ENCODE results near the gene RAB33A.

RAB33A gene

GRCh38 chrX:130139474-130140201 is 32.1 kb upstream of the RAB33A start:
- no peak overlapping the region for H3K4me3 ChIP-seq (replicated peaks in 1 of 2; ENCODE audit: low read depth in 2 of 2, low read length in 2 of 2)
- TF ChIP-seq, protein P1, sequence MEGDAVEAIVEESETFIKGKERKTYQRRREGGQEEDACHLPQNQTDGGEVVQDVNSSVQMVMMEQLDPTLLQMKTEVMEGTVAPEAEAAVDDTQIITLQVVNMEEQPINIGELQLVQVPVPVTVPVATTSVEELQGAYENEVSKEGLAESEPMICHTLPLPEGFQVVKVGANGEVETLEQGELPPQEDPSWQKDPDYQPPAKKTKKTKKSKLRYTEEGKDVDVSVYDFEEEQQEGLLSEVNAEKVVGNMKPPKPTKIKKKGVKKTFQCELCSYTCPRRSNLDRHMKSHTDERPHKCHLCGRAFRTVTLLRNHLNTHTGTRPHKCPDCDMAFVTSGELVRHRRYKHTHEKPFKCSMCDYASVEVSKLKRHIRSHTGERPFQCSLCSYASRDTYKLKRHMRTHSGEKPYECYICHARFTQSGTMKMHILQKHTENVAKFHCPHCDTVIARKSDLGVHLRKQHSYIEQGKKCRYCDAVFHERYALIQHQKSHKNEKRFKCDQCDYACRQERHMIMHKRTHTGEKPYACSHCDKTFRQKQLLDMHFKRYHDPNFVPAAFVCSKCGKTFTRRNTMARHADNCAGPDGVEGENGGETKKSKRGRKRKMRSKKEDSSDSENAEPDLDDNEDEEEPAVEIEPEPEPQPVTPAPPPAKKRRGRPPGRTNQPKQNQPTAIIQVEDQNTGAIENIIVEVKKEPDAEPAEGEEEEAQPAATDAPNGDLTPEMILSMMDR (IDR thresholded peaks at IDR 0.05; ENCODE audit: low read depth, low read length), result no peak
- no peak for DNase-seq (ENCODE audit: low read depth in 2 of 2)

GRCh38 chrX:130144509-130144908 is 27.3 kb upstream of the RAB33A start:
- TF ChIP-seq, protein P1 (IDR thresholded peaks at IDR 0.05; ENCODE audit: low read depth, low read length), result peak; percentile 35
- no peak overlapping the region for H3K4me3 ChIP-seq (replicated peaks in 1 of 2; ENCODE audit: low read depth in 2 of 2, low read length in 2 of 2)
- peak; percentile 76 to 79 for DNase-seq (ENCODE audit: low read depth in 2 of 2)

DNA sequence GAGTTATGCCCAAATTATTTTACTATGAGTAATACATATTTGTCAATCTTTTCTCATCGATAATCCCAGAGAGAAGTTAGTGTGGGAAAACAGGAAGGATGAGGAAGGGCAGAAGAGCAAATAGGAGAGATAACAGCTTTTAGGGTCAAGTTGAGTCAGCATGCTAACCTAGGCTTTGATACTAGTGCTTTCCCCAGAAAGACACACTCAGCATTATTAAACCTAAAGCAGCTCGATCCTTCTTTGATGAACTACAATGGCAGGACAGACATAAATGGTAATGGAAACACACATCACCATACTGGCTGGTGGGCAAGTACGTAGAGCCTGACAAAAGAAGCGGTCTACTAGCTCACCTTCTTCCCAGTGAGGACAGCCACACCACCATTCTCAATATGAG is 26.6 kb upstream of the RAB33A start:
- DNase-seq (ENCODE audit: low read depth in 2 of 2), result no peak
- no peak overlapping the region for H3K4me3 ChIP-seq (replicated peaks in 1 of 2; ENCODE audit: low read depth in 2 of 2, low read length in 2 of 2)
- TF ChIP-seq, protein P1 (IDR thresholded peaks at IDR 0.05; ENCODE audit: low read depth, low read length), result no peak

- no peak for DNase-seq (ENCODE audit: low read depth in 2 of 2)
- TF ChIP-seq, protein P1 (IDR thresholded peaks at IDR 0.05; ENCODE audit: low read depth, low read length), result no peak
- no peak overlapping the region for H3K4me3 ChIP-seq (replicated peaks in 1 of 2; ENCODE audit: low read depth in 2 of 2, low read length in 2 of 2)
These were observed 24.1 kb upstream of the RAB33A start for GRCh38 chrX:130147631-130148030.

DNA sequence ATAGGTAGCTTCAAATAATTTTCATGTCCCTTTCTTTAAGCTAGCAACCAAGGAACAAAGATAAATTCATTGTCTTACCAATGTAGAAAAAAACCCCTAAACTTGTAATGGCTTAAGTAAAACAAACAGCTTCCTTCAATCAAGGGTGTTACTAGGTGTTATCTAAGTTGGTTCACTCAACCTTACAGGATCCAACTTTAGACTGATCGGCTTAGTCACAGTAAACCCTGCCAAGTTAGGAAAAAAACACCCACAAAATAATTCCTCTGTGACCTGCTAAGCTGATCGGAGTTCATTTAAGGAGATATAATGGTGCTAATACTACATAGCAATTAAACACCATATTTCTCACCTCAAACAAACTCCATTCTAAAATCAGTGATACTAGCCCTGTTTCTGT is 16.2 kb upstream of the RAB33A start:
- TF ChIP-seq, protein P1 (IDR thresholded peaks at IDR 0.05; ENCODE audit: low read depth, low read length), result no peak
- DNase-seq (ENCODE audit: low read depth in 2 of 2), result peak in 1 of 2 donors; percentile 35
- H3K4me3 ChIP-seq (replicated peaks in 1 of 2; ENCODE audit: low read depth in 2 of 2, low read length in 2 of 2), result no peak overlapping the region

- DNase-seq (ENCODE audit: low read depth in 2 of 2), result no peak
- TF ChIP-seq, protein P1 (IDR thresholded peaks at IDR 0.05; ENCODE audit: low read depth, low read length), result no peak
- no peak overlapping the region for H3K4me3 ChIP-seq (replicated peaks in 1 of 2; ENCODE audit: low read depth in 2 of 2, low read length in 2 of 2)
These were observed 13.5 kb upstream of the RAB33A start for GRCh38 chrX:130158311-130158710.

- TF ChIP-seq, protein P1 (IDR thresholded peaks at IDR 0.05; ENCODE audit: low read depth, low read length), result no peak
- no peak for DNase-seq (ENCODE audit: low read depth in 2 of 2)
- H3K4me3 ChIP-seq (replicated peaks in 1 of 2; ENCODE audit: low read depth in 2 of 2, low read length in 2 of 2), result no peak overlapping the region
These were observed 12.0 kb upstream of the RAB33A start for GRCh38 chrX:130159776-130160175.

Data from cardiac fibroblast (primary cell).